ENCODE results near the gene PSPC1. TPM values are rescaled to one million over a fixed set of nuclear protein-coding genes. Genes with fewer than 3 reads are reported as not detected.
"Not testable (repeated sequence)": the region's sequence is repeated elsewhere in the genome, so short reads cannot be mapped to it uniquely, and the experiment has no call there.

Gene PSPC1
- total RNA-seq: 75.9 and 93.1 TPM in 2 replicates

GRCh38 chr13:19782727-19783682, at the start of gene PSPC1:
Gene PSPC1 (minus strand): TSS chr13:19782945. CDS start chr13:19782757, 188 bp downstream.
- peak; percentile 97 for DNase-seq

DNA sequence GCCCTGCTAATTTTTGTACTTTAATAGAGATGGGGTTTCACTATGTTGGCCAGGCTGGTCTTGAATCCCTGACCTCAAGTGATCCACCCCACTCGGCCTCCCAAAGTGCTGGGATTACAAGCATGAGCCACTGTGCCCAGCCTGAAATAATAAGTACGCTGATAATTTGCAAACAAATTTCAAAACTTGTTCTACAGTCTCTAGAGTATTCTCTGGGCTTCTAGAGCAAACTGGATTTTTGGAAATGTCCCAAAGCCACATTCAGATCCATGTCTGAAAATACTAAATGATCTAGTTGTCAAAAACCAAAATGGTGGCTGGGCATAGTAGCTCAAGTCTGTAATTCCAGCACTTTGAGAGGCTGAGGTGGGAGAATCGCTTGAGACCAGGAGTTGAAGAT, 39.9 kb upstream of the PSPC1 start:
- DNase-seq: no peak

DNA sequence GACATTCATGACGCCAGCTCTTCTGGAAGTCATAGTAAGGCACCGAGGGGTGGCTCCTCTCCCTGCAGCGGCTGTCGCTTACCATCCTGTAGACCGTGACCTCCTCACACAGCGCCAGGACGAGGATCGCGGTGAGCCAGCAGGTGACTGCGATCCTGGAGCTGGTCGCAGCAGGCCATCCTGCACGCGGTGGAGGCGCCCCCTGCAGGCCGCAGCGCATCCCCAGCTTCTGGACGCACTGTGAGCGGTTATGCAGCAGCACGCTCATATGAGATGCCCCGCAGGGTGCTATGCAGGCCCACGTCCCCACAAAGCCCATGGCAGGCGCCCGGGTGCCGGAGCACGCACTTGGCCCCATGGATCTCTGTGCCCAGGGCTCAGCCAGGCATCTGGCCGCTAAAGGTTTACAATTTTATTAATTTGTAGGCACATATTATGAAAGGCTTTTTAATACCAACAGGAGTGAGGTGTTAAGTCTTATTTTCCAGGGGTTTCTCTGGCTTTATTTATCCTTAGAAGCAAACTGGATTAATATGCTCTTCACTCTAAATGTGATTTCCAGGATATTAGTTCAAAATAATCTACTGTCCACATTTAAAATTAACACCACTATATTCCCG, 35.6 kb upstream of the PSPC1 start:
- peak; percentile 67 for DNase-seq

DNA sequence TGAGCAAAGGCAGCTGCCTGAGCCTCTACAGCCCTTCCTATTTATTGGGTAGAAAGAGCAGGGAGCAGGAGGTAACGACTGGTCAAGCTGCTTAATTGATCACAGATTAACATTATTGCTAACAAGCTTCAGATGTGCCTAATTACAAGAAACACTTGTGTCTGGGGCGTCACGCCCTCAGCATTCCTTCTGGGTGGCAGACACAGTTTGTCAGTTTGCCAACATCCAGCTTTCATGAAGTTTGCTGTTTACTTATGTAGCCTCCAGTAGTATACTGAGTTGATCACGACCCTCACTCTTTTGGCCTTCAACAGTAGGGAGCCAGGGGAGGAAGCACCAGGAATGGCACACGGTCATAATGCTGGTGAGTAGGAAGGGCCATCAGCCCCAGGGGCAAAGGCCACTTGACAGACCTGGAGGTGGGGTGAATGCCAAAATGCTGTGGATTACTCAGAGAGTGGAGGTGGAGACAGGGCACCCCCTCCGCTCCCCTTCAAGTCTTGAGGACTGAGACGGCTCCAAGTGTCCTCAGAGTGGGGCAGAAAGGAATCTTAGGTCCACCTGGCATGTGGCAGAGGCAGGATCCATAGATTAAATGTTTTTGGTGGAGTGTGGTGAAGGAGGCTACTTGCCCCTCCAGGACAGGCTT, 34.9 kb upstream of the PSPC1 start:
- DNase-seq: peak; percentile 4

GRCh38 chr13:19817106-19817505, 34.4 kb upstream of the PSPC1 start:
- no peak for DNase-seq

GRCh38 chr13:19815842-19816241, 33.1 kb upstream of the PSPC1 start:
- not testable (repeated sequence) for DNase-seq

- no peak for DNase-seq
Observed at GRCh38 chr13:19810996-19811881, 28.5 kb upstream of the PSPC1 start.

DNA sequence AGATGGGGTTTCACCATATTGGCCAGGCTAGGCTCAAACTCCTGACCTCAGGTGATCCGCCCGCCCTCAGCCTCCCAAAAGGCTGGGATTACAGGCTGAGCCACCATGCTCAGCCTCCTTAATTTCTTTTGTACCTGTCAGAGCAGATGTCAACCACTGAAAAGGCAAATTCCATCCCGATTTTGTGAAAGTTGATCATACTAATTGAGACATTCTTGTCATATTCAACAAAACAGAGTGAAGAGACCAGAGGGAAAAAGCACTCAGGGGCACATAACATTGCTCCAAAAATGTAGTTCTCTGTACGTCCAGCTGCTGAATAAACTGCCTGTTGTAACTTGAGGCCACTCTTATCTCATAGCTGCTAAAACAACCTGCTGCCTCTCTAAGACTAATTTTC, 27.4 kb upstream of the PSPC1 start:
- DNase-seq: no peak

DNA sequence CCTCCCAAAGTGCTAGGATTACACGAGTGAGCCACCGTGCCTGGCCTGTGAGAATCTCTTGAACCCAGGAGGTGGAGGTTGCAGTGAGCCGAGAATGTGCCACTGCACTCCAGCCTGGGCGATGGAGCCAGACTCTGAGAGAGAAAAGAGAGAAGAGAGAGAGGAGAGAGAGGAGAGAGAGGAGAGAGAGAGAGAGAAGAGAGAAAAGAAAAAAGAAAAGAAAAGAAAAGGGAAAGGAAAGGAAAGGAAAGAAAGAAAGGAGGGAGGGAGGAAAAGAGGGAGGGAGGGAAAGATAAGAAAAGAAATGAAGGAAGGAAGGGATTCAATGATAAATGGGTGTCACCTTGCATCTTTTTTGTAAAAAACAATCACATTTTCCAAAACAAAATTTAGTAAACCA, 23.0 kb upstream of the PSPC1 start:
- no peak for DNase-seq

- DNase-seq: no peak
Observed at GRCh38 chr13:19795956-19796355, 13.2 kb upstream of the PSPC1 start.

DNA sequence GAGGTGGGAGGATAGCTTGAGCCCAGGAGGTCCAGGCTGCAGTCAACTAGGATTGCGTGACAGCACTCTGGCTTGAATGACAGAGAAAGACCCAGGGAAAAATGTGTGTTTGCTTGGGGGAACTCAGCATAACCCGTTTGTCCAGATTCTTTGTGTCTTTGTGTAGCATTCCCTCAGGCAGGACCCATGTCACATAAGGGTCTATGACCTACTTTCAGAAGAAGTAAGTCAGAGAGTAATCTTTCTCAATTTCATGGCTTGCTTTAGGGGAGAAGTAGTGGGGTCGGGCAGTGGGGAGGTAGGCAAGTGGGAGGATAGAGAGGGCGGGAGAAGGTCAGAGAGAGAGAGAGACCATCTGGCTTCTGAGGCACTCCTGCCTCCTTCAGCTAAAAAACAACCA, 11.9 kb upstream of the PSPC1 start:
- no peak for DNase-seq

DNA sequence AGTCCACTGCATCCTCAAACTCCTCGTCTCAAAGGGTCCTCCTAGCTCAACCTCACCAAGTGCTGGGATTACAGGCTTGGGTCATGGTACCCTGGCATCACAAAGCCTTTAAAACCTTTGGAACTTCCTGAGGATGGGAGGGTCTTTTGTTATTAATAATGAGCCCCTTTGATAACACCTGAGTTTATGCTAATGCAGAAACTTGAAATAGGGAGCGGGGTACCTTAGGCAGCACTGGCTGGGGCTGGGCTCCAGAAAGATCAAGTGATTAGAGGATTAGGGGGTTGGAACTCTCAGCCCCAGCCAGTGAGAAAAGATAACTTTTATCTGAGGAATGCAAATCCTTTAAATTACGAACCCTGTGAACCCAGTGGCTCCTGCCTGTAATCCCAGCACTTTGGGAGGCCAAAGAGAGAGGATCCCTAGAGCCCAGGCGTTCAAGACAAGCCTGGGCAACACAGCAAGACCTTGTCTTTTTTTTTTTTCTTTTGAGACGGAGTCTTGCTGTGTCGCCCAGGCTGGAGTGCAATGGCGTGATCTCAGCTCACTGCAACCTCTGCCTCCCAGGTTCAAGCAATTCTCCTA, 9.3 kb upstream of the PSPC1 start:
- DNase-seq: no peak

DNA sequence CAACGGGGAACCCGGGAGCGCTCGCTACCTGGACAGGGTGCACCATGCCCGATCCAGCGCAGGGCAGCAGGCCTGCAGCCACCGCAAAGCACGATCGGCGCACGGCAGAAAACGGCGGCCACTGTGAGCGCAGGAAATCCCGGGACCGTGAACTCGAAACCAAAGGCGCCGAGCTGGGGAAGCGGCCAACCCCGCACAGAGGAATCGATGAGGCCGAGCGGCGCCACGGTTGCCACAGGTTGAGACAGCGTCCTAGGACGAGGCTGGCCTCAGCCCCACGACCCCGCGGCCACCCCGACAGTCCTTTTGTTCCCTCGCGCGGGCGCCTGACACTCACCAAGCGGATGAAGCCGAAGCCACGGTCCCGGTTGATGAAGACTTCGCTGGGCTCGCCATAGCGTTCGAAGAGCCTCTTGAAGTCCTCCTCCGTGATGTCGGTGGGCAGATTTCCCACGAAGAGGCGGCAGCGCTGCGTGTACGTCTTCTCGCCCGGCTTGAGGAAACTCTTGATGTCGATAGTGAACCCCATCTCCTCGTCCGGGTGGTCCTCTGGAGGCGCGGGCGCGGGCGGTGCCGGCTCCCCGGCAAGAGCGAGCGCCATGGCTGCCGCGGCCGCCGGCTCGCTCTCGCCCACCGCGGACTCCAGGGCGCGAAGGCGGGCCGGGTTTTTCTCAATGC, 557 bp downstream of the PSPC1 start:
- peak; percentile 66 for DNase-seq

DNA sequence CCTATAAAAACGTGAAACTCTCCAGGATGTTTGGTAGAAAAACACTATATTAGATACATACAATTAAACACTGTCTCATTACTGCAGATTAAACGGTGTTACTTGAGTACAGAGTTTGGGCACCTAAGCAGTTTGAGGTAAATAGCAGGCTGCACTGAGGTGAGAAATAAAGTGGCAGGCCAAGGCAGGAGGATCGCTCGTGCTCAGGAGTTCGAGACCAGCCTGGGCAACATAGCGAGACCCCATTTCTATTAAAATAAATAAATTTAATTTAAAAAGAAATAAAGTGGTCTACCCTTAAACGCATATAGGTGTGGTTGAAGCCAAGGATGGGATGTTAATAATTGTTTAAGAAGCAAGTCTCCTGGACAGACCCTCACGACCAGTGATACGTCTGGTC, 1.2 kb downstream of the PSPC1 start:
- DNase-seq: peak; percentile 10

- DNase-seq: not testable (repeated sequence)
Observed at GRCh38 chr13:19780753-19781418, 1.9 kb downstream of the PSPC1 start.

DNA sequence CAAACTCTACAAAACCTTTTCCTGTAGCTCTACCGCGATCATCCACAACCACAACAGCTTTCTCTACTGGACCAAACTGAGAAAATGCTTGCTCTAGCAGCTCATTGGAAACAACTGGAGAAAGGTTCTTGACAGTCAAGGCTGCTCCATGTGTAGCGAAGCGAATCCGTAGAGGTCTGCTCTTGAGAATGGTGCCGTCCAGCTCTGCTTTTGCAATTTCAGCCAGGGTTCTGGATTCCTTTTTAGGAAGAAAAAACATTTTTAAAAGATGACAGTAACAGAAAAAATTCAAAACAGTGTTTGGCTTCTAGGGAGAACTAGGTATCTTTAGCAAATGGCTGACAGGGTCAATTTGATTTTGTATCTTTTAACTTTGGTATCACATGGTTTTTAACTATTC, 10.4 kb downstream of the PSPC1 start:
- no peak for DNase-seq

- no peak for DNase-seq
Observed at GRCh38 chr13:19769854-19770253, 12.9 kb downstream of the PSPC1 start.

DNA sequence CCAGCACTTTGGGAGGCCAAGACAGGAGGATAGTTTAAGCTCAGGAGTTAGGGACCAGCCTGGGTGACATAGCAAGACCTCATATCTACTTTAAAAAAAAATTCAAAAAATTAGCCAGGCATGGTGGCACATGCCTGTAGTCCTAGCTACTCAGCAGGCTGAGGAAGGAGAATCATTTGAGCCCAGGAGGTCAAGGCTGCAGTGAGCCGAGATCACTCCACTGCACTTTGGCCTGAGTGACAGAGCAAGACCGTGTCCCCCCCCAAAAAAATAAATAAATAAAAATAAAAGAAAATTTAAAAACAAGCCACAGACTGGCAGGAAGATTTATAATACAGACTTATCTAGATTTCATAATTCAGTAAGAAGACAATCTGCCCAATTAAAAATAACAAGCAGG, 14.8 kb downstream of the PSPC1 start:
- no peak for DNase-seq

DNA sequence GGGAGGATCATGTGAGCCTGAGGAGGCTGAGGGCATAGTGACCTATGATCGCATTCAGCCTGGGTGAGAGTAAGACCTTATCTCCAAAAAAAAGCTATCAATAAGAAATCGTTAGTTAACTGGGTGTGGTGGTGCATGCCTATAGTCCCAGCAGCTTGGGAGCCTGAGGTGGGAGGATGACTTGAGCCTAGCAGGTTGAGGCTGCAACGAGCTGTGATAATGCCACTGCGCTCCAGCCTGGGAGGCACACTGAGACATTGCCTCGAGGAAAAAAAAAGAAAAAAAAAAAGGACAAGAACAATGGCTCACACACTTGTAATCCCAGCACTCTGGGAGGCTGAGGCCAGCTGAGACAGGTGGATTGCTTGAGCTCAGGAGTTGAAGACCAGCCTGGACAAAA, 16.2 kb downstream of the PSPC1 start:
- peak; percentile 10 for DNase-seq

DNA sequence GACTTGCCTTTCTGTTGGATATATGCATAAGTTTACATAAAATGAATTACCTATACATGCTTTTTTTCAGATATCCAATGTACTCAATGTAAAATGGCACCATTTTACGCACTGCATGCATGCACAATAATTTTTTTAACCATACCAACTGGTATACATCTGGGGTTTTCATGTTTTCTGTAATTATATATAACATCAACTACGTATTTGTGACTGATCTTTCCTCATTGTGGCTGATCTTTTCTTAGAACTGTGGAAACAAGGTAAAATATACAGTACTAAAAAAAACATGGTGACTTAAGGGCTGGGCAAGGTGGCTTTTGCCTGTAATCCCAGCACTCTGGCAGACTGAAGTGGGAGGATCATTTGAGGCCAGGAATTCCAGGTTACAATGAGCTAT, 18.5 kb downstream of the PSPC1 start:
- no peak for DNase-seq

- no peak for DNase-seq
Observed at GRCh38 chr13:19763618-19764017, 19.1 kb downstream of the PSPC1 start.
